ENCODE measurements around the gene TTC34. TPM values are rescaled to one million over a fixed set of nuclear protein-coding genes. Genes with fewer than 3 reads are reported as not detected.

The TTC34 gene
- total RNA-seq, 1 experiment from 2014 or later, result 1.3 TPM

DNA sequence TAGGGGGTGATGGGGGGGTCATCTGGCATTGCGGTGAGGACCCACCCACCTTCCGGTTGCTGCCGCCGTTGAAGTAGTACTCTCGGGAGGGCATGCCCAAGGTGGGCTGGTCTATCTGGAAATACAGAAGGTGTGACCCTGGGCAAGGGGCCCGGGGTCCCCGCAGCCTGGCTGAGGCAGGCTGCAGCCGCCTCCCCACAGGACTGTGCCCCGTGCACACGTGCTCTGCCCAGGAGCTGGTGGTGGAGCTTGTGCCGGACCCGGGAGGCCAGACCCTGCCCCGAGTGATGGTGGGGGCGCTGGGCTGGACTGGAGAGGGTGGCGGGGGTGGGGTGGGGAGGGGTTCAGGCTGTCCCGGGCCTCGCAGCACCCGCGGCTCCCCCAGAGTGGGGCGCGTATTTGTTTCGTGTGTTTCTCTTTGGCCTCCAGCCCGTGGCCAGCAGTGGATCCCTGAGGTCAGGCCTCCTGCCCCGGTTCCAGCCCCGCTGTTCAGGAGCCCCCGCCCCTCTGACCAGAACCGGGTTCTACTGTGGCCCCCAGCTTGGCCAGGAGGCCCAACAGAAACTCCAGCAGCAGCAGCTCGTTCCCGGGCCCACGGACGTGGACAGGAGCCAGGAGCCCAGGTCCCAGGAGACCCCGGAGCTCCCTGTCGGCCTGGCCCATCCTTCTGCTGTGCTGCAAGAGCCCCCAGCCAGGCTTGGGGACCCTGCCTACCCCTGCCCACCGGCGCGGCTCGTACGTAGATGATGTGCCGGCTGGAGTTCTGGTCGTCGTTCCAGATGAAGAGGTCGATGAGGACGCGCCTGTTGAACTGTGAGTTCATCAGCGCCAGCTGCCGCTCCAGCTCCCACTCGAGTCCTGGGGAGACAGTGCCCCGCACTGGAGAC lies 195.7 kb downstream of the TTC34 start:
- H3K27me3 ChIP-seq (ENCODE audit: insufficient read depth, low read length), result 0 out of 2 replicates have a peak, but pooled peaks cover 5% of the 10 kb centered on the region
- ChIA-PET POLR2A (no interaction called here), CTCF (no interaction called here), RAD21 (ENCODE audit: low non-redundant PET in 1 of 2, low total read pairs in 2 of 2, uncharacterized antibody in 2 of 2, unreplicated experiment in 2 of 2) (no interaction called here)
- no peak for TF ChIP-seq ELF1 (IDR thresholded peaks at IDR 0.05; ENCODE audit: borderline replicate concordance, low read depth)
- TF ChIP-seq ZFX (IDR thresholded peaks at IDR 0.05), result no peak
- no peak for TF ChIP-seq JUND (IDR thresholded peaks at IDR 0.05)
- TF ChIP-seq, protein P1, sequence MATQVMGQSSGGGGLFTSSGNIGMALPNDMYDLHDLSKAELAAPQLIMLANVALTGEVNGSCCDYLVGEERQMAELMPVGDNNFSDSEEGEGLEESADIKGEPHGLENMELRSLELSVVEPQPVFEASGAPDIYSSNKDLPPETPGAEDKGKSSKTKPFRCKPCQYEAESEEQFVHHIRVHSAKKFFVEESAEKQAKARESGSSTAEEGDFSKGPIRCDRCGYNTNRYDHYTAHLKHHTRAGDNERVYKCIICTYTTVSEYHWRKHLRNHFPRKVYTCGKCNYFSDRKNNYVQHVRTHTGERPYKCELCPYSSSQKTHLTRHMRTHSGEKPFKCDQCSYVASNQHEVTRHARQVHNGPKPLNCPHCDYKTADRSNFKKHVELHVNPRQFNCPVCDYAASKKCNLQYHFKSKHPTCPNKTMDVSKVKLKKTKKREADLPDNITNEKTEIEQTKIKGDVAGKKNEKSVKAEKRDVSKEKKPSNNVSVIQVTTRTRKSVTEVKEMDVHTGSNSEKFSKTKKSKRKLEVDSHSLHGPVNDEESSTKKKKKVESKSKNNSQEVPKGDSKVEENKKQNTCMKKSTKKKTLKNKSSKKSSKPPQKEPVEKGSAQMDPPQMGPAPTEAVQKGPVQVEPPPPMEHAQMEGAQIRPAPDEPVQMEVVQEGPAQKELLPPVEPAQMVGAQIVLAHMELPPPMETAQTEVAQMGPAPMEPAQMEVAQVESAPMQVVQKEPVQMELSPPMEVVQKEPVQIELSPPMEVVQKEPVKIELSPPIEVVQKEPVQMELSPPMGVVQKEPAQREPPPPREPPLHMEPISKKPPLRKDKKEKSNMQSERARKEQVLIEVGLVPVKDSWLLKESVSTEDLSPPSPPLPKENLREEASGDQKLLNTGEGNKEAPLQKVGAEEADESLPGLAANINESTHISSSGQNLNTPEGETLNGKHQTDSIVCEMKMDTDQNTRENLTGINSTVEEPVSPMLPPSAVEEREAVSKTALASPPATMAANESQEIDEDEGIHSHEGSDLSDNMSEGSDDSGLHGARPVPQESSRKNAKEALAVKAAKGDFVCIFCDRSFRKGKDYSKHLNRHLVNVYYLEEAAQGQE (IDR thresholded peaks at IDR 0.05; ENCODE audit: low read depth), result no peak
- H3K9ac ChIP-seq (ENCODE audit: low read length), result no peak overlapping the region
- no peak overlapping the region for H3K4me3 ChIP-seq (replicated peaks in 1 of 2; ENCODE audit: low read depth in 1 of 2, low read length in 2 of 2)
- H3K9me2 ChIP-seq (ENCODE audit: insufficient read depth), result no peaks in the 10 kb centered on the region
- peaks cover 2 to 5% of the 10 kb centered on the region in 2 experiments; a peak in 2 of 4 replicates for H3K4me1 ChIP-seq (ENCODE audit: control insufficient read depth in 1 of 2, insufficient read depth in 2 of 2, low read length in 2 of 2)
- no peaks in the 10 kb centered on the region for H3K9me3 ChIP-seq (ENCODE audit: control insufficient read depth in 1 of 2, insufficient read depth in 1 of 2, low read depth in 1 of 2, low read length in 2 of 2)
- no peak overlapping the region for H2AFZ ChIP-seq (ENCODE audit: low read depth, low read length, poor library complexity, severe bottlenecking)
- BruUV-seq (replicated peaks), result no TSS peak
- intact Hi-C loops (cut with micrococcal nuclease), result no loop called here
- H4K20me1 ChIP-seq (ENCODE audit: insufficient read depth), result no peaks in the 10 kb centered on the region
- no peak overlapping the region for H3K27ac ChIP-seq (ENCODE audit: low read depth, low read length)
- ATAC-seq, result no peak
- H3K36me3 ChIP-seq (ENCODE audit: control insufficient read depth in 1 of 2, insufficient read depth in 2 of 2, low read length in 2 of 2), result no peaks in the 10 kb centered on the region
- no peaks in the 10 kb centered on the region for H3K79me2 ChIP-seq (ENCODE audit: insufficient read depth, low read length)
- no peak for DNase-seq (ENCODE audit: low read depth, low spot score)
- no peak overlapping the region for H3K4me2 ChIP-seq (ENCODE audit: low read length)
